Testis (tissue), 2 donors: ENCODE data around the gene DLG2.

Experiments used
- POLR2A ChIP-seq: fragments of 450-650 bp; IDR thresholded peaks from one replicate; pipeline ENCODE4 v1.6.1; 2017; ENCODE audit warnings: antibody characterized with exemption, mild to moderate bottlenecking, moderate library complexity
- TF ChIP-seq, protein P1 (sequence below), 3 experiments: fragments of 450-650 bp in 2 of 3; fragments of 200-600 bp in 1 of 3; sonication (generic) in 1 of 3; IDR thresholded peaks; one replicate each; pipeline ENCODE4 v1.5.1; 2016 to 2019; ENCODE audit warnings: antibody characterized with exemption in 3 of 3, mild to moderate bottlenecking in 2 of 3, moderate library complexity in 1 of 3

DNA sequence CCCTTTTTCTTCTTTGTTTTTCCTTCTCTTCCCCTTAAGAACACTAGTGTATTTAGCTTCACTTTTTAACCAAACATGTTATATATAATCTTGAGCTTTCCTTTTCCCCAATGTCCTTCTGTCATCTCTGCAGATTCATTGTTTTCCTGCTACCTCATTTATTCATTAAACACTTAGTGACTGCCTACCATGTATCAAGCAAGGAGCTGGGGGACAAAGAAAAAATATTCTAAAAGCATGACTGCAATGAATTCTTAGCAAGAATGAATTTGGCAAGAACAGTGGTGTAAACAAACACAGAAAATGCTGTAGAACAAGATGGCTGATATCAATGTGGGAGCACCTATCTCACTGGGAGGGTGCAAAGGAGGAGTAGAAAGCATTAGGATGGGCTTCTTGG is 2094.0 kb downstream of the DLG2 start:
- TF ChIP-seq, protein P1, sequence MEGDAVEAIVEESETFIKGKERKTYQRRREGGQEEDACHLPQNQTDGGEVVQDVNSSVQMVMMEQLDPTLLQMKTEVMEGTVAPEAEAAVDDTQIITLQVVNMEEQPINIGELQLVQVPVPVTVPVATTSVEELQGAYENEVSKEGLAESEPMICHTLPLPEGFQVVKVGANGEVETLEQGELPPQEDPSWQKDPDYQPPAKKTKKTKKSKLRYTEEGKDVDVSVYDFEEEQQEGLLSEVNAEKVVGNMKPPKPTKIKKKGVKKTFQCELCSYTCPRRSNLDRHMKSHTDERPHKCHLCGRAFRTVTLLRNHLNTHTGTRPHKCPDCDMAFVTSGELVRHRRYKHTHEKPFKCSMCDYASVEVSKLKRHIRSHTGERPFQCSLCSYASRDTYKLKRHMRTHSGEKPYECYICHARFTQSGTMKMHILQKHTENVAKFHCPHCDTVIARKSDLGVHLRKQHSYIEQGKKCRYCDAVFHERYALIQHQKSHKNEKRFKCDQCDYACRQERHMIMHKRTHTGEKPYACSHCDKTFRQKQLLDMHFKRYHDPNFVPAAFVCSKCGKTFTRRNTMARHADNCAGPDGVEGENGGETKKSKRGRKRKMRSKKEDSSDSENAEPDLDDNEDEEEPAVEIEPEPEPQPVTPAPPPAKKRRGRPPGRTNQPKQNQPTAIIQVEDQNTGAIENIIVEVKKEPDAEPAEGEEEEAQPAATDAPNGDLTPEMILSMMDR (IDR thresholded peaks at IDR 0.05) = no peak
- no peak for TF ChIP-seq POLR2A
